PC-3 (cell line): Measurements from ENCODE around the gene TMEM41A. TPM values are rescaled to one million over a fixed set of nuclear protein-coding genes. Genes with fewer than 3 reads are reported as not detected.

Source experiments
- ATAC-seq: fragments of 200-7000 bp; cut with Tn5 transposase; 2 replicates; pipeline ENCODE4 v1.9.1; 2020; ENCODE audit warnings: mild to moderate bottlenecking, moderate library complexity
- BruUV-seq: library from RNA; stranded (reverse); fragments of 400-500 nt; replicated peaks from 2 replicates; lab custom pipeline; 2021; lab: Mats Ljungman, UMichigan
- CTCF ChIA-PET: fragments of 300-600 bp; sonication (Branson Sonifier 250); formaldehyde crosslinking; loops from one replicate; lab custom pipeline; 2022; ENCODE audit warnings: antibody characterized with exemption; lab: Charles Lee
- POLR2A ChIA-PET: fragments of 300-600 bp; sonication (Branson Sonifier 250); formaldehyde crosslinking; loops from one replicate; lab custom pipeline; 2022; ENCODE audit warnings: antibody characterized with exemption; ENCODE audit not compliant: unreplicated experiment; lab: Charles Lee
- DNase-seq: peaks from one replicate; pipeline ENCODE4 v3.0.0-alpha.2; 2015
- H2AFZ ChIP-seq: fragments of 300-600 bp; sonication (generic); 2 replicates; pipeline ENCODE4 v1.6.0; 2016; ENCODE audit warnings: antibody characterized with exemption, low read length
- H3F3A ChIP-seq: fragments of 300-600 bp; sonication (generic); one replicate; pipeline ENCODE4 v1.6.0; 2017; ENCODE audit warnings: antibody characterized with exemption, low read length, control low read depth, mild to moderate bottlenecking; ENCODE audit not compliant: unreplicated experiment
- H3K27ac ChIP-seq: fragments of 300-600 bp; sonication (generic); 2 replicates; pipeline ENCODE4 v1.5.1; 2016; ENCODE audit warnings: mild to moderate bottlenecking, low read length
- H3K27me3 ChIP-seq: fragments of 300-600 bp; sonication (generic); 2 replicates; pipeline ENCODE4 v1.6.1; 2016; ENCODE audit warnings: low read length, mixed read lengths
- H3K36me3 ChIP-seq: fragments of 300-600 bp; sonication (generic); 2 replicates; pipeline ENCODE4 v1.6.1; 2016; ENCODE audit warnings: low read depth, mixed run types, low read length, mixed read lengths
- H3K4me1 ChIP-seq: fragments of 300-600 bp; sonication (generic); 2 replicates; pipeline ENCODE4 v1.5.1; 2016; ENCODE audit warnings: low read length; ENCODE audit not compliant: insufficient read depth
- H3K4me2 ChIP-seq: fragments of 300-600 bp; sonication (generic); 2 replicates; pipeline ENCODE4 v1.6.0; 2016; ENCODE audit warnings: low read length
- H3K4me3 ChIP-seq: fragments of 300-600 bp; sonication (generic); 2 replicates; pipeline ENCODE4 v1.5.1; 2016; ENCODE audit warnings: mild to moderate bottlenecking, low read length, mixed read lengths
- H3K79me2 ChIP-seq: fragments of 300-600 bp; sonication (generic); 2 replicates; pipeline ENCODE4 v1.6.1; 2017; ENCODE audit warnings: low read length, mixed read lengths
- H3K9ac ChIP-seq: fragments of 300-600 bp; sonication (generic); 2 replicates; pipeline ENCODE4 v1.6.0; 2016; ENCODE audit warnings: mild to moderate bottlenecking, low read length
- H3K9me2 ChIP-seq: fragments of 300-600 bp; sonication (generic); replicated peaks from 2 replicates; pipeline ENCODE4 v1.6.1; 2016; ENCODE audit warnings: mixed run types, low read length, mixed read lengths
- H3K9me3 ChIP-seq: fragments of 300-600 bp; sonication (generic); 2 replicates; pipeline ENCODE4 v1.6.1; 2016; ENCODE audit warnings: low read length, mixed read lengths
- H4K20me1 ChIP-seq: fragments of 300-600 bp; sonication (generic); 2 replicates; pipeline ENCODE4 v1.6.1; 2016; ENCODE audit warnings: low read length, mixed read lengths
- CTCF ChIP-seq: fragments of 300-600 bp; sonication (generic); conservative IDR thresholded peaks from 2 replicates; pipeline ENCODE4 v1.5.1; 2017; ENCODE audit warnings: antibody characterized with exemption, low read depth, mild to moderate bottlenecking, low read length
- EZH2 ChIP-seq: fragments of 300-600 bp; sonication (generic); IDR thresholded peaks from one replicate; pipeline ENCODE4 v1.6.1; 2017; ENCODE audit warnings: antibody characterized with exemption, mild to moderate bottlenecking, low read length; ENCODE audit not compliant: unreplicated experiment
- EZH2phosphoT487 ChIP-seq: fragments of 300-600 bp; sonication (generic); IDR thresholded peaks from 2 replicates; pipeline ENCODE4 v1.6.1; 2018; ENCODE audit warnings: mild to moderate bottlenecking, antibody characterized with exemption, low read length, borderline replicate concordance
- intact Hi-C: fragments of 100-400 bp; cut with micrococcal nuclease; formaldehyde crosslinking; loops from 2 replicates; pipeline ENCODE4 v1.9.0; 2023
- total RNA-seq: library from RNA; depleted of rRNA; stranded (reverse); fragments of >200 nt; gene quantifications from 2 replicates; pipeline ENCODE4 v1.2.3, GENCODE V29; 2014

The TMEM41A gene
- total RNA-seq, 1 experiment from 2014 or later = 25.3 TPM

GRCh38 chr3:185508335-185508991 lies 9.6 kb upstream of the TMEM41A start:
- ChIA-PET POLR2A (no interaction called here), CTCF (no interaction called here)
- no peak overlapping the region for H3K4me2 ChIP-seq
- H3K9me3 ChIP-seq = no peaks in the 10 kb centered on the region
- intact Hi-C loops = no loop called here
- no peak for ATAC-seq
- H3K36me3 ChIP-seq = no peaks in the 10 kb centered on the region
- no peak for DNase-seq
- H3K9me2 ChIP-seq = no peaks in the 10 kb centered on the region
- no peak overlapping the region for H2AFZ ChIP-seq
- no peaks in the 10 kb centered on the region for H3K79me2 ChIP-seq
- no peaks in the 10 kb centered on the region for H3F3A ChIP-seq
- TF ChIP-seq EZH2 (no peak), EZH2phosphoT487 (no peak), CTCF (no peak)
- no peak overlapping the region for H3K9ac ChIP-seq
- peaks cover 5% of the 10 kb centered on the region for H3K4me1 ChIP-seq
- no peak overlapping the region for H3K4me3 ChIP-seq
- no peak overlapping the region for H3K27ac ChIP-seq
- no TSS peak for BruUV-seq
- H3K27me3 ChIP-seq = no peaks in the 10 kb centered on the region
- no peaks in the 10 kb centered on the region for H4K20me1 ChIP-seq

GRCh38 chr3:185507883-185508282 lies 9.0 kb upstream of the TMEM41A start:
- Histone ChIP-seq H4K20me1 (no peaks in the 10 kb centered on the region), H3K27ac (no peak overlapping the region), H3K79me2 (no peaks in the 10 kb centered on the region), H2AFZ (no peak overlapping the region), H3K9ac (no peak overlapping the region), H3K36me3 (no peaks in the 10 kb centered on the region), H3K9me2 (no peaks in the 10 kb centered on the region), H3K27me3 (no peaks in the 10 kb centered on the region), H3K4me2 (no peak overlapping the region), H3K4me1 (peaks cover 5% of the 10 kb centered on the region), H3K9me3 (no peaks in the 10 kb centered on the region), H3F3A (no peaks in the 10 kb centered on the region), H3K4me3 (no peak overlapping the region)
- TF ChIP-seq CTCF = no peak
- CTCF ChIA-PET = no interaction called here
- BruUV-seq = no TSS peak
- POLR2A ChIA-PET = no interaction called here
- intact Hi-C loops = no loop called here
- ATAC-seq (no peak), DNase-seq (no peak)

- BruUV-seq = no TSS peak
- POLR2A ChIA-PET = interaction anchor here (0.7 kb wide), 1 partner anchor 154 kb away, joined by 3 read pairs; no protein-coding TSS in a partner anchor
- no peak overlapping the region for H3K4me3 ChIP-seq
- H4K20me1 ChIP-seq = no peaks in the 10 kb centered on the region
- no peaks in the 10 kb centered on the region for H3K9me2 ChIP-seq
- no peaks in the 10 kb centered on the region for H3F3A ChIP-seq
- intact Hi-C loops = no loop called here
- no peak overlapping the region for H3K4me2 ChIP-seq
- H3K36me3 ChIP-seq = no peaks in the 10 kb centered on the region
- no peaks in the 10 kb centered on the region for H3K9me3 ChIP-seq
- ATAC-seq (peak; percentile 97), DNase-seq (peak; percentile 76)
- H2AFZ ChIP-seq = peak overlapping the region; percentile 31; the same call in 1 of the 2 replicates
- CTCF ChIA-PET = no interaction called here
- no peak for TF ChIP-seq CTCF
- no peak for TF ChIP-seq EZH2
- no peak for TF ChIP-seq EZH2phosphoT487
- peaks cover 5% of the 10 kb centered on the region for H3K4me1 ChIP-seq
- H3K79me2 ChIP-seq = no peaks in the 10 kb centered on the region
- peak overlapping the region; percentile 51 for H3K27ac ChIP-seq
- no peak overlapping the region for H3K9ac ChIP-seq
- H3K27me3 ChIP-seq = no peaks in the 10 kb centered on the region
Observed at GRCh38 chr3:185504636-185505035, 5.8 kb upstream of the TMEM41A start.
